Rectal smooth muscle tissue (tissue), 1 donor: ENCODE results near the gene KRT75.

Source experiments
- H3K27ac ChIP-seq: one replicate; pipeline ENCODE4 v1.7.0; 2013; ENCODE audit warnings: low read depth, low read length, inconsistent platforms
- H3K27me3 ChIP-seq: one replicate; pipeline ENCODE4 v1.7.0; 2013; ENCODE audit warnings: low read length; ENCODE audit not compliant: control insufficient read depth, insufficient read depth
- H3K36me3 ChIP-seq: one replicate; pipeline ENCODE4 v1.7.0; 2013; ENCODE audit warnings: low read length; ENCODE audit not compliant: control insufficient read depth, insufficient read depth
- H3K4me1 ChIP-seq: one replicate; pipeline ENCODE4 v1.7.0; 2013; ENCODE audit warnings: low read length; ENCODE audit not compliant: control insufficient read depth, insufficient read depth
- H3K4me3 ChIP-seq: one replicate; pipeline ENCODE4 v1.7.0; 2013; ENCODE audit warnings: low read length
- H3K9ac ChIP-seq: one replicate; pipeline ENCODE4 v1.7.0; 2013; ENCODE audit warnings: low read length

KRT75 gene

GRCh38 chr12:52395761-52396434 lies 38.3 kb downstream of the KRT75 start:
- Histone ChIP-seq H3K36me3 (no peaks in the 10 kb centered on the region), H3K27me3 (no peaks in the 10 kb centered on the region), H3K4me3 (no peak overlapping the region), H3K27ac (no peak overlapping the region), H3K4me1 (no peaks in the 10 kb centered on the region), H3K9ac (no peak overlapping the region)

- Histone ChIP-seq H3K4me1 (no peaks in the 10 kb centered on the region), H3K9ac (no peak overlapping the region), H3K27ac (no peak overlapping the region), H3K36me3 (no peaks in the 10 kb centered on the region), H3K27me3 (no peaks in the 10 kb centered on the region), H3K4me3 (no peak overlapping the region)
Measured at GRCh38 chr12:52394836-52395405, 39.2 kb downstream of the KRT75 start.

- H3K27ac ChIP-seq = no peak overlapping the region
- no peak overlapping the region for H3K9ac ChIP-seq
- H3K4me1 ChIP-seq = no peaks in the 10 kb centered on the region
- H3K27me3 ChIP-seq = no peaks in the 10 kb centered on the region
- no peaks in the 10 kb centered on the region for H3K36me3 ChIP-seq
- no peak overlapping the region for H3K4me3 ChIP-seq
Measured at GRCh38 chr12:52392465-52393007, 41.6 kb downstream of the KRT75 start.

GRCh38 chr12:52391618-52392002 lies 42.6 kb downstream of the KRT75 start:
- Histone ChIP-seq H3K36me3 (no peaks in the 10 kb centered on the region), H3K4me1 (no peaks in the 10 kb centered on the region), H3K27ac (no peak overlapping the region), H3K4me3 (no peak overlapping the region), H3K27me3 (no peaks in the 10 kb centered on the region), H3K9ac (no peak overlapping the region)

- H3K27me3 ChIP-seq = no peaks in the 10 kb centered on the region
- no peak overlapping the region for H3K27ac ChIP-seq
- H3K4me1 ChIP-seq = no peaks in the 10 kb centered on the region
Measured at GRCh38 chr12:52390739-52391617, 43.2 kb downstream of the KRT75 start.

GRCh38 chr12:52389313-52390207 lies 44.6 kb downstream of the KRT75 start:
- H3K9ac ChIP-seq = no peak overlapping the region
- H3K36me3 ChIP-seq = no peaks in the 10 kb centered on the region
- no peaks in the 10 kb centered on the region for H3K4me1 ChIP-seq
- H3K4me3 ChIP-seq = no peak overlapping the region
- H3K27me3 ChIP-seq = no peaks in the 10 kb centered on the region
- H3K27ac ChIP-seq = no peak overlapping the region

More at GRCh38 chr12:52390739-52391617, 43.2 kb downstream of the KRT75 start:
- Histone ChIP-seq H3K4me3 (no peak overlapping the region), H3K9ac (no peak overlapping the region), H3K36me3 (no peaks in the 10 kb centered on the region)

GRCh38 chr12:52387859-52388258 lies 46.3 kb downstream of the KRT75 start:
- Histone ChIP-seq H3K36me3 (no peaks in the 10 kb centered on the region), H3K9ac (no peak overlapping the region), H3K27ac (no peak overlapping the region), H3K27me3 (no peaks in the 10 kb centered on the region), H3K4me3 (no peak overlapping the region), H3K4me1 (no peaks in the 10 kb centered on the region)

GRCh38 chr12:52385226-52385702 lies 48.9 kb downstream of the KRT75 start, which contains the start of gene KRT84:
Gene KRT84 (minus strand): TSS chr12:52385652. CDS start chr12:52385585, 67 bp downstream.
- Histone ChIP-seq H3K4me1 (no peaks in the 10 kb centered on the region), H3K36me3 (no peaks in the 10 kb centered on the region), H3K9ac (no peak within 1 kb of the TSS), H3K27ac (no peak within 1 kb of the TSS), H3K27me3 (no peaks in the 10 kb centered on the region), H3K4me3 (no peak within 1 kb of the TSS)

- H3K4me3 ChIP-seq = no peak overlapping the region
- no peak overlapping the region for H3K27ac ChIP-seq
- no peaks in the 10 kb centered on the region for H3K36me3 ChIP-seq
- no peaks in the 10 kb centered on the region for H3K4me1 ChIP-seq
- H3K27me3 ChIP-seq = no peaks in the 10 kb centered on the region
- no peak overlapping the region for H3K9ac ChIP-seq
Measured at GRCh38 chr12:52383331-52383730, 50.8 kb downstream of the KRT75 start.

GRCh38 chr12:52382854-52383253 lies 51.3 kb downstream of the KRT75 start:
- Histone ChIP-seq H3K4me1 (no peaks in the 10 kb centered on the region), H3K9ac (no peak overlapping the region), H3K4me3 (no peak overlapping the region), H3K27ac (no peak overlapping the region), H3K27me3 (no peaks in the 10 kb centered on the region), H3K36me3 (no peaks in the 10 kb centered on the region)

GRCh38 chr12:52381206-52381605 lies 53.0 kb downstream of the KRT75 start:
- Histone ChIP-seq H3K27me3 (no peaks in the 10 kb centered on the region), H3K36me3 (no peaks in the 10 kb centered on the region), H3K9ac (no peak overlapping the region)

More at GRCh38 chr12:52381206-52381605, 53.0 kb downstream of the KRT75 start:
- Histone ChIP-seq H3K4me1 (no peaks in the 10 kb centered on the region), H3K27ac (no peak overlapping the region), H3K4me3 (no peak overlapping the region)
